Osteoblast (primary cell): Measurements from ENCODE around the gene LHPP. TPM values are rescaled to one million over a fixed set of nuclear protein-coding genes. Genes with fewer than 3 reads are reported as not detected.

Experiments
- DNase-seq: peaks from one replicate; pipeline ENCODE4 v3.0.0; 2011; ENCODE audit warnings: low spot score, mixed read lengths; ENCODE audit not compliant: insufficient read length; ENCODE audit errors: missing footprints
- H2AFZ ChIP-seq: 2 replicates; pipeline ENCODE4 v1.6.0; 2011; ENCODE audit warnings: mild to moderate bottlenecking, low read length
- H3K27ac ChIP-seq: 2 replicates; pipeline ENCODE4 v1.5.1; 2011; ENCODE audit warnings: mild to moderate bottlenecking, low read depth, low read length, moderate library complexity
- H3K27me3 ChIP-seq: 2 replicates; pipeline ENCODE4 v1.6.0; 2012; ENCODE audit warnings: mild to moderate bottlenecking, control low read depth, inconsistent platforms, low read length, moderate library complexity; ENCODE audit not compliant: insufficient read depth
- H3K36me3 ChIP-seq: 2 replicates; pipeline ENCODE4 v1.5.1; 2011; ENCODE audit warnings: mild to moderate bottlenecking, low read length, control low read depth, moderate library complexity; ENCODE audit not compliant: insufficient read depth
- H3K4me1 ChIP-seq: 2 replicates; pipeline ENCODE4 v1.5.1; 2011; ENCODE audit warnings: mild to moderate bottlenecking, low read length, control low read depth, moderate library complexity; ENCODE audit not compliant: insufficient read depth
- H3K4me2 ChIP-seq: 2 replicates; pipeline ENCODE4 v1.6.0; 2011; ENCODE audit warnings: mild to moderate bottlenecking, low read length; ENCODE audit not compliant: insufficient read depth
- H3K4me3 ChIP-seq: fragments of 200-600 bp; sonication (generic); 3 replicates; pipeline ENCODE4 v1.5.1; 2012; ENCODE audit warnings: mild to moderate bottlenecking, low read length, inconsistent platforms; ENCODE audit not compliant: insufficient read depth
- H3K79me2 ChIP-seq: 2 replicates; pipeline ENCODE4 v1.6.0; 2012; ENCODE audit warnings: mild to moderate bottlenecking, low read length, control low read depth, inconsistent platforms; ENCODE audit not compliant: insufficient read depth
- H3K9me3 ChIP-seq: 2 replicates; pipeline ENCODE4 v1.5.1; 2011; ENCODE audit warnings: low read depth, low read length, control low read depth
- H4K20me1 ChIP-seq: 2 replicates; pipeline ENCODE4 v1.6.0; 2012; ENCODE audit warnings: mild to moderate bottlenecking, low read length, control low read depth; ENCODE audit not compliant: insufficient read depth
- total RNA-seq: library from RNA; depleted of rRNA; stranded (reverse); fragments of >200 nt; gene quantifications from 2 replicates; pipeline ENCODE4 v1.2.3, GENCODE V29; 2012
- TF ChIP-seq, protein P1 (sequence below): IDR thresholded peaks from 2 replicates; pipeline ENCODE4 v1.5.1; 2011; ENCODE audit warnings: mild to moderate bottlenecking, low read depth, low read length, moderate library complexity; ENCODE audit errors: extremely low read depth

The LHPP gene
- total RNA-seq, 1 donor, result 17.7 TPM

GRCh38 chr10:124640538-124641231 lies 179.1 kb downstream of the LHPP start:
- no peaks in the 10 kb centered on the region for H3K36me3 ChIP-seq
- no peak for DNase-seq
- no peak overlapping the region for H2AFZ ChIP-seq
- no peaks in the 10 kb centered on the region for H3K9me3 ChIP-seq
- H3K4me3 ChIP-seq, result no peak overlapping the region
- no peaks in the 10 kb centered on the region for H3K27me3 ChIP-seq
- no peak overlapping the region for H3K27ac ChIP-seq
- peaks cover 42% of the 10 kb centered on the region for H4K20me1 ChIP-seq
- H3K4me1 ChIP-seq, result peaks cover 14% of the 10 kb centered on the region
- no peaks in the 10 kb centered on the region for H3K79me2 ChIP-seq
- TF ChIP-seq, protein P1, sequence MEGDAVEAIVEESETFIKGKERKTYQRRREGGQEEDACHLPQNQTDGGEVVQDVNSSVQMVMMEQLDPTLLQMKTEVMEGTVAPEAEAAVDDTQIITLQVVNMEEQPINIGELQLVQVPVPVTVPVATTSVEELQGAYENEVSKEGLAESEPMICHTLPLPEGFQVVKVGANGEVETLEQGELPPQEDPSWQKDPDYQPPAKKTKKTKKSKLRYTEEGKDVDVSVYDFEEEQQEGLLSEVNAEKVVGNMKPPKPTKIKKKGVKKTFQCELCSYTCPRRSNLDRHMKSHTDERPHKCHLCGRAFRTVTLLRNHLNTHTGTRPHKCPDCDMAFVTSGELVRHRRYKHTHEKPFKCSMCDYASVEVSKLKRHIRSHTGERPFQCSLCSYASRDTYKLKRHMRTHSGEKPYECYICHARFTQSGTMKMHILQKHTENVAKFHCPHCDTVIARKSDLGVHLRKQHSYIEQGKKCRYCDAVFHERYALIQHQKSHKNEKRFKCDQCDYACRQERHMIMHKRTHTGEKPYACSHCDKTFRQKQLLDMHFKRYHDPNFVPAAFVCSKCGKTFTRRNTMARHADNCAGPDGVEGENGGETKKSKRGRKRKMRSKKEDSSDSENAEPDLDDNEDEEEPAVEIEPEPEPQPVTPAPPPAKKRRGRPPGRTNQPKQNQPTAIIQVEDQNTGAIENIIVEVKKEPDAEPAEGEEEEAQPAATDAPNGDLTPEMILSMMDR, result no peak
- peak overlapping the region; percentile 34 for H3K4me2 ChIP-seq

GRCh38 chr10:124641282-124642087 lies 179.9 kb downstream of the LHPP start:
- H3K4me2 ChIP-seq, result peak overlapping the region; percentile 34
- no peak overlapping the region for H3K27ac ChIP-seq
- peaks cover 42% of the 10 kb centered on the region for H4K20me1 ChIP-seq
- no peaks in the 10 kb centered on the region for H3K79me2 ChIP-seq
- H3K27me3 ChIP-seq, result no peaks in the 10 kb centered on the region
- no peak overlapping the region for H3K4me3 ChIP-seq
- no peak overlapping the region for H2AFZ ChIP-seq
- peak; percentile 98 for DNase-seq
- H3K9me3 ChIP-seq, result no peaks in the 10 kb centered on the region
- TF ChIP-seq, protein P1, result no peak
- peaks cover 17% of the 10 kb centered on the region for H3K4me1 ChIP-seq
- H3K36me3 ChIP-seq, result no peaks in the 10 kb centered on the region

DNA sequence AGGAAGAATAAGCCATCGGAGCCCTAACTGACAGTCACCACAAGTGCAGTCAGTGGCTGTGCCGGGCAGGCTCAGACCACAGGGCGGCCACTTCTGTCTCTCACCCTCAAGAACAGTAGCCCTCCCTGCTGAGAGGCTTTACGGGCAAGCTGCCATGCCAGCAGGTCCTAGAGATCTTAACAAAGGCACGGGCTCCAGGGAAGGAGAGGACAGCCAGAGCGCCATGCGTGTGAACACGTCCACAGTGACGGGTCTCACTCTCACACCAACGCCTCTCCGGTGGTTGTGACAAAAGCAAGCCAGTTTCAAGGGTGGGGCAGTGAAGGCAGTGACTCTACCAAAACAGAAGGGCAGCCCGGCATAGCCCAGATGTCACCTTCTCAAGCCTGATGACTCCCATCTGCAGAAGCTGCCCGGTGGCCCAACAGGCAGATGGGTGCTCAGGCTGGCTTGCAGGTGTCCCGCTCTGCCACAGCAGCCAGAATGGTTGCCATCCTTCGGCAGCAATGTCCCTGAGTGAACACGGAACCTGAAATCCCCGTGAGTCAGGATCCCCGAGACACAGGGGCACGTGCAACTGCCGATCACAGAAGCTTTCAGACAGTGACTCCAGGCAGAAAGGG lies 180.6 kb downstream of the LHPP start:
- H4K20me1 ChIP-seq, result peaks cover 42% of the 10 kb centered on the region
- H3K27ac ChIP-seq, result no peak overlapping the region
- H3K79me2 ChIP-seq, result no peaks in the 10 kb centered on the region
- H3K27me3 ChIP-seq, result no peaks in the 10 kb centered on the region
- H3K4me2 ChIP-seq, result no peak overlapping the region
- no peak for DNase-seq
- no peak overlapping the region for H2AFZ ChIP-seq
- no peaks in the 10 kb centered on the region for H3K36me3 ChIP-seq
- TF ChIP-seq, protein P1, result no peak
- H3K4me3 ChIP-seq, result no peak overlapping the region
- peaks cover 24% of the 10 kb centered on the region for H3K4me1 ChIP-seq
- H3K9me3 ChIP-seq, result no peaks in the 10 kb centered on the region
